ENCODE data around the gene THAP12. TPM values are rescaled to one million over a fixed set of nuclear protein-coding genes. Genes with fewer than 3 reads are reported as not detected.
"Not testable (repeated sequence)": the region's sequence is repeated elsewhere in the genome, so short reads cannot be mapped to it uniquely, and the experiment has no call there.

Gene THAP12
- polyA plus RNA-seq, 2 of the 4 experiments (the other 2 are of a cell fraction) = 34.6 to 82.4 TPM

DNA sequence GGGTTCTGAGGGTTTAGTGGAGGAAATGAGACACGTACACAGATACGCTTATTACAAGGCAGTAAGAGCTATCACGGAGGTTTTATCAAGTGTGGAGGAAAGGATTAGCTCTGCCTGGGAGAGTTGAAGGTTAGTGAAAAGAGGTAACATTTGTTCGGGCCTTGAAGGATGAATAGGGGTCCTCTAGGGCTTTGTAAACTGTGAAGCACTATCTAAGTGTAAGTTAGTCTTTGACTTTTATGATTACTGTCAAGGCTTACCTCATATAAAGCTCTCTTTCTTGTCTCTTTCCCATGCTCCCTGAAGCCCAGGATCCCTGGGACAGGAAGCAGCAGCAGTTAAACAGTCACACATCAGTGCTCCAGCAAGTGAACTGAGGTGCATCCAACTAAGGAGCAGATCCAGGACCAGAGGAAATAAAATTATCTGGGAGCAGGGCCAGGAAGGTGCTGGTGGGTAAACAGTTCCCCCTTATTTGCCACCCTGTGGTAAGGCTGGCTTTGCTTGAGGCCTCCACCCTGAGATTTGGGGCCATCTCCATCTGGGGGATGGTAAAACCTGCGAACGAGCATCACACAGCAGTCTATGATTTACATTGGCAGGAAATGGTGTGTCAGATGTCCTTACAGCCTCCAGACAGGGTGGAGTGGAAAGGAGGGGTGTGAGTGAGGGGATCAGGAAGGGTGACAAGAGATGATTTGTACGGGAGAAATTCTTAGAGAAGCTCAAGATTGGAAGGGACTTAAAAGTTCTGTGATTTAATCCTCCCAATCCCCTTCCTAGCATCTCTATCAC is 27.4 kb upstream of the THAP12 start:
- Histone ChIP-seq H3K4me1 (no peaks in the 10 kb centered on the region), H3K9me3 (no peaks in the 10 kb centered on the region), H3K4me3 (no peak overlapping the region), H3K4me2 (no peak overlapping the region), H3K27ac (no peak overlapping the region)
- DNase-seq (ENCODE audit: low read depth in 1 of 2, low spot score in 1 of 2) (no peak), ATAC-seq (no peak), FAIRE-seq (no peak)
- ChIA-PET POLR2A (no interaction called here), CTCF (interaction anchor here (0.6 to 3.1 kb wide), 3 partner anchors 12 to 59 kb away, joined by 3 to 11 read pairs (median 4); no protein-coding TSS in a partner anchor)
- WGBS (ENCODE audit: missing lambda C conversion rate) = 68% methylated on average over 7 of the region's 7 CpGs
- TF ChIP-seq NPAS2 (CRISPR knock-in tag; IDR thresholded peaks at IDR 0.05; ENCODE audit: borderline replicate concordance) (no peak), CEBPB (IDR thresholded peaks at IDR 0.05) (no peak), POLR2A (IDR thresholded peaks at IDR 0.05; ENCODE audit: low read length) (no peak), RCOR1 (IDR thresholded peaks at IDR 0.05; ENCODE audit: low read depth, low read length) (no peak), FOSB (CRISPR knock-in tag; IDR thresholded peaks at IDR 0.05) (no peak), RARB (CRISPR knock-in tag; IDR thresholded peaks at IDR 0.05) (no peak), CTCF (IDR thresholded peaks at IDR 0.05) (no peak), TP53 (CRISPR knock-in tag; IDR thresholded peaks at IDR 0.05) (no peak), CBX8 (IDR thresholded peaks at IDR 0.05) (no peak), EHF (CRISPR knock-in tag; IDR thresholded peaks at IDR 0.05) (no peak), MAZ (IDR thresholded peaks at IDR 0.05; ENCODE audit: borderline replicate concordance, low read depth, low read length) (no peak), ESRRA (IDR thresholded peaks at IDR 0.05; ENCODE audit: borderline replicate concordance, low read length) (no peak), JUN (IDR thresholded peaks at IDR 0.05) (no peak)
- TF ChIP-seq, protein P1, sequence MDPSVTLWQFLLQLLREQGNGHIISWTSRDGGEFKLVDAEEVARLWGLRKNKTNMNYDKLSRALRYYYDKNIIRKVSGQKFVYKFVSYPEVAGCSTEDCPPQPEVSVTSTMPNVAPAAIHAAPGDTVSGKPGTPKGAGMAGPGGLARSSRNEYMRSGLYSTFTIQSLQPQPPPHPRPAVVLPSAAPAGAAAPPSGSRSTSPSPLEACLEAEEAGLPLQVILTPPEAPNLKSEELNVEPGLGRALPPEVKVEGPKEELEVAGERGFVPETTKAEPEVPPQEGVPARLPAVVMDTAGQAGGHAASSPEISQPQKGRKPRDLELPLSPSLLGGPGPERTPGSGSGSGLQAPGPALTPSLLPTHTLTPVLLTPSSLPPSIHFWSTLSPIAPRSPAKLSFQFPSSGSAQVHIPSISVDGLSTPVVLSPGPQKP (IDR thresholded peaks at IDR 0.05; ENCODE audit: low read depth, low read length) = no peak

GRCh38 chr11:76406359-76406758 is 25.4 kb upstream of the THAP12 start:
- FAIRE-seq (no peak), ATAC-seq (no peak), DNase-seq (ENCODE audit: low read depth in 1 of 2, low spot score in 1 of 2) (no peak)
- ChIA-PET POLR2A (no interaction called here), CTCF (interaction anchor here (1.3 to 1.4 kb wide), 2 partner anchors 23 to 54 kb away, joined by 3 to 4 read pairs; no protein-coding TSS in a partner anchor)
- Histone ChIP-seq H3K4me1 (no peaks in the 10 kb centered on the region), H3K27ac (no peak overlapping the region), H3K9me3 (no peaks in the 10 kb centered on the region), H3K4me2 (no peak overlapping the region), H3K4me3 (no peak overlapping the region)
- TF ChIP-seq ESRRA (IDR thresholded peaks at IDR 0.05; ENCODE audit: borderline replicate concordance, low read length) (no peak), ZC3H11A (IDR thresholded peaks at IDR 0.05) (no peak), GATA3 (IDR thresholded peaks at IDR 0.05; ENCODE audit: borderline replicate concordance) (no peak), MAX (IDR thresholded peaks at IDR 0.05) (no peak), CBX2 (IDR thresholded peaks at IDR 0.05; ENCODE audit: borderline replicate concordance, low read depth) (no peak), CHD4 (IDR thresholded peaks at IDR 0.05; ENCODE audit: borderline replicate concordance) (no peak), HES2 (IDR thresholded peaks at IDR 0.05) (no peak), ATOH8 (CRISPR knock-in tag; IDR thresholded peaks at IDR 0.05; ENCODE audit: low read depth) (no peak)
- TF ChIP-seq, protein P2, sequence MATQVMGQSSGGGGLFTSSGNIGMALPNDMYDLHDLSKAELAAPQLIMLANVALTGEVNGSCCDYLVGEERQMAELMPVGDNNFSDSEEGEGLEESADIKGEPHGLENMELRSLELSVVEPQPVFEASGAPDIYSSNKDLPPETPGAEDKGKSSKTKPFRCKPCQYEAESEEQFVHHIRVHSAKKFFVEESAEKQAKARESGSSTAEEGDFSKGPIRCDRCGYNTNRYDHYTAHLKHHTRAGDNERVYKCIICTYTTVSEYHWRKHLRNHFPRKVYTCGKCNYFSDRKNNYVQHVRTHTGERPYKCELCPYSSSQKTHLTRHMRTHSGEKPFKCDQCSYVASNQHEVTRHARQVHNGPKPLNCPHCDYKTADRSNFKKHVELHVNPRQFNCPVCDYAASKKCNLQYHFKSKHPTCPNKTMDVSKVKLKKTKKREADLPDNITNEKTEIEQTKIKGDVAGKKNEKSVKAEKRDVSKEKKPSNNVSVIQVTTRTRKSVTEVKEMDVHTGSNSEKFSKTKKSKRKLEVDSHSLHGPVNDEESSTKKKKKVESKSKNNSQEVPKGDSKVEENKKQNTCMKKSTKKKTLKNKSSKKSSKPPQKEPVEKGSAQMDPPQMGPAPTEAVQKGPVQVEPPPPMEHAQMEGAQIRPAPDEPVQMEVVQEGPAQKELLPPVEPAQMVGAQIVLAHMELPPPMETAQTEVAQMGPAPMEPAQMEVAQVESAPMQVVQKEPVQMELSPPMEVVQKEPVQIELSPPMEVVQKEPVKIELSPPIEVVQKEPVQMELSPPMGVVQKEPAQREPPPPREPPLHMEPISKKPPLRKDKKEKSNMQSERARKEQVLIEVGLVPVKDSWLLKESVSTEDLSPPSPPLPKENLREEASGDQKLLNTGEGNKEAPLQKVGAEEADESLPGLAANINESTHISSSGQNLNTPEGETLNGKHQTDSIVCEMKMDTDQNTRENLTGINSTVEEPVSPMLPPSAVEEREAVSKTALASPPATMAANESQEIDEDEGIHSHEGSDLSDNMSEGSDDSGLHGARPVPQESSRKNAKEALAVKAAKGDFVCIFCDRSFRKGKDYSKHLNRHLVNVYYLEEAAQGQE (IDR thresholded peaks at IDR 0.05) = no peak
- 77% methylated on average over 4 of the region's 4 CpGs for WGBS (ENCODE audit: missing lambda C conversion rate)

DNA sequence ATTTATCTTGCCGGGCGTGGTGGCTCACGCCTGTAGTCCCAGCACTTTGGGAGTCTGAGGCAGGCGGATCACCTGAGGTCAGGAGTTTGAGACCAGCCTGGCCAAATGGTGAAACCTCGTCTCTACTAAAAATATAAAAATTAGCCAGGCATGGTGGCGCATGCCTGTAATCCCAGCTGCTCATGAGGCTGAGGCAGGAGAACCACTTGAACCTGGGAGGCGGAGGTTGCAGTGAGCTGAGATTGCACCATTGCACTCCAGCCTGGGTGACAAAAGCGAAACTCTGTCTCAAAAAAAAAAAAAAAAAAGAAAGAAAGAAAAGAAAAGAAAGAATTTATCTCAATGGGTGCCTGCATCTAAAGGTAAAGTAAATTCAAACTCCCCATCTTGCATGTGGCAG is 20.6 kb upstream of the THAP12 start:
- not testable (repeated sequence) for ATAC-seq, FAIRE-seq
- CTCF ChIA-PET = interaction anchor here (0.7 to 1.1 kb wide), 3 partner anchors 19 to 193 kb away, joined by 3 to 6 read pairs (median 4); no protein-coding TSS in a partner anchor

More for the DNA sequence above, 20.6 kb upstream of the THAP12 start:
- H3K4me1 ChIP-seq; POLR2A ChIA-PET; H3K27ac ChIP-seq; H3K9me3 ChIP-seq; DNase-seq (ENCODE audit: low read depth in 1 of 2, low spot score in 1 of 2); H3K4me2 ChIP-seq; H3K4me3 ChIP-seq: not testable (repeated sequence)
- 73% methylated on average over 8 of the region's 8 CpGs for WGBS (ENCODE audit: missing lambda C conversion rate)
